Fibroblast of peridontal ligament (primary cell): ENCODE data around the gene FAM200A.
"Not testable (repeated sequence)": the region's sequence is repeated elsewhere in the genome, so short reads cannot be mapped to it uniquely, and the experiment has no call there.

Experiments
- DNase-seq: peaks from one replicate; pipeline ENCODE4 v3.0.0-alpha.2; 2010; ENCODE audit errors: extremely low read depth

Gene FAM200A

GRCh38 chr7:99559175-99559915 lies 7.4 kb upstream of the FAM200A start:
- peak; percentile 44 for DNase-seq

GRCh38 chr7:99558306-99559174 lies 6.6 kb upstream of the FAM200A start, which contains the start of gene ZNF655:
TSS of gene ZNF655 (plus strand) at chr7:99558642. CDS start at chr7:99560560, 1,918 bp downstream.
- peak; percentile 82 for DNase-seq

GRCh38 chr7:99557940-99558305 lies 6.0 kb upstream of the FAM200A start:
- no peak for DNase-seq

- peak; percentile 29 for DNase-seq
These were observed 5.3 kb upstream of the FAM200A start for GRCh38 chr7:99557196-99557607.

GRCh38 chr7:99554939-99555338 lies 3.0 kb upstream of the FAM200A start:
- no peak for DNase-seq

- no peak for DNase-seq
These were observed 1.1 kb upstream of the FAM200A start for GRCh38 chr7:99553039-99553438.

GRCh38 chr7:99551334-99551733 lies 580 bp downstream of the FAM200A start:
- DNase-seq = peak; percentile 24

GRCh38 chr7:99549545-99549944 lies 2.4 kb downstream of the FAM200A start:
- DNase-seq = not testable (repeated sequence)

- DNase-seq = not testable (repeated sequence)
These were observed 6.6 kb downstream of the FAM200A start for GRCh38 chr7:99545308-99545707.

- no peak for DNase-seq
These were observed 8.0 kb downstream of the FAM200A start for GRCh38 chr7:99543916-99544315.

GRCh38 chr7:99543081-99543671 lies 8.7 kb downstream of the FAM200A start:
- DNase-seq = no peak

GRCh38 chr7:99541212-99541611 lies 10.7 kb downstream of the FAM200A start:
- no peak for DNase-seq

GRCh38 chr7:99540542-99540941 lies 11.4 kb downstream of the FAM200A start:
- no peak for DNase-seq

GRCh38 chr7:99539213-99539811 lies 12.6 kb downstream of the FAM200A start:
- no peak for DNase-seq

- no peak for DNase-seq
These were observed 16.2 kb downstream of the FAM200A start for GRCh38 chr7:99535667-99536066.

GRCh38 chr7:99531354-99531765 lies 20.6 kb downstream of the FAM200A start:
- peak; percentile 3 for DNase-seq

GRCh38 chr7:99525713-99526440 lies 26.0 kb downstream of the FAM200A start:
- DNase-seq = peak; percentile 12

GRCh38 chr7:99521399-99521798 lies 30.5 kb downstream of the FAM200A start:
- DNase-seq = no peak

GRCh38 chr7:99514050-99514449 lies 37.9 kb downstream of the FAM200A start:
- DNase-seq = peak; percentile 19

- no peak for DNase-seq
These were observed 46.6 kb downstream of the FAM200A start for GRCh38 chr7:99505324-99505662.

- peak; percentile 95 for DNase-seq
These were observed 47.2 kb downstream of the FAM200A start, which contains the start of gene ZKSCAN5 for GRCh38 chr7:99504603-99505323. TSS of gene ZKSCAN5 (plus strand) at chr7:99504662. CDS start at chr7:99506045, 1,383 bp downstream.
